HPDE6-E6E7 (cell line): ENCODE data around the gene P3H2.
A peak's percentile ranks its signal among the peaks of the same experiment; 100 is the strongest.

Experiments
- DNase-seq: peaks from one replicate; pipeline ENCODE4 v3.0.0; 2011; ENCODE audit warnings: missing footprints; ENCODE audit errors: extremely low spot score

P3H2 gene

GRCh38 chr3:190053919-190054672 is 66.6 kb downstream of the P3H2 start:
- DNase-seq = peak; percentile 26

- DNase-seq = no peak
These were observed 69.1 kb downstream of the P3H2 start for GRCh38 chr3:190051641-190052040.

GRCh38 chr3:190048932-190049441 is 71.7 kb downstream of the P3H2 start:
- peak; percentile 17 for DNase-seq

GRCh38 chr3:190044974-190045373 is 75.7 kb downstream of the P3H2 start:
- DNase-seq = no peak

GRCh38 chr3:190044142-190044541 is 76.6 kb downstream of the P3H2 start:
- no peak for DNase-seq

GRCh38 chr3:190043741-190044140 is 77.0 kb downstream of the P3H2 start:
- DNase-seq = no peak

GRCh38 chr3:190042558-190042957 is 78.1 kb downstream of the P3H2 start:
- DNase-seq = no peak

- DNase-seq = no peak
These were observed 79.2 kb downstream of the P3H2 start for GRCh38 chr3:190041333-190042041.

GRCh38 chr3:190040145-190040544 is 80.6 kb downstream of the P3H2 start:
- no peak for DNase-seq

GRCh38 chr3:190038050-190038933 is 82.4 kb downstream of the P3H2 start:
- DNase-seq = peak; percentile 82

GRCh38 chr3:190036631-190037030 is 84.1 kb downstream of the P3H2 start:
- no peak for DNase-seq

- no peak for DNase-seq
These were observed 86.3 kb downstream of the P3H2 start for GRCh38 chr3:190034446-190034845.

- no peak for DNase-seq
These were observed 87.8 kb downstream of the P3H2 start for GRCh38 chr3:190032923-190033322.

- no peak for DNase-seq
These were observed 88.6 kb downstream of the P3H2 start for GRCh38 chr3:190031887-190032752.

- no peak for DNase-seq
These were observed 93.6 kb downstream of the P3H2 start for GRCh38 chr3:190027116-190027515.

- DNase-seq = no peak
These were observed 94.5 kb downstream of the P3H2 start for GRCh38 chr3:190026154-190026553.

GRCh38 chr3:190024912-190025311 is 95.8 kb downstream of the P3H2 start:
- DNase-seq = no peak

- DNase-seq = no peak
These were observed 100.9 kb downstream of the P3H2 start for GRCh38 chr3:190019844-190020243.

- no peak for DNase-seq
These were observed 101.7 kb downstream of the P3H2 start for GRCh38 chr3:190019006-190019405.

- DNase-seq = no peak
These were observed 102.2 kb downstream of the P3H2 start for GRCh38 chr3:190018460-190018859.
